GM21447 (cell line): ENCODE results near the gene SF3A2.
"Not testable (repeated sequence)": the region's sequence is repeated elsewhere in the genome, so short reads cannot be mapped to it uniquely, and the experiment has no call there.

Experiments
- ATAC-seq: cut with Tn5 transposase; IDR thresholded peaks from one replicate; pipeline ENCODE4 v1.9.1; 2021; ENCODE audit not compliant: unreplicated experiment

The SF3A2 gene

DNA sequence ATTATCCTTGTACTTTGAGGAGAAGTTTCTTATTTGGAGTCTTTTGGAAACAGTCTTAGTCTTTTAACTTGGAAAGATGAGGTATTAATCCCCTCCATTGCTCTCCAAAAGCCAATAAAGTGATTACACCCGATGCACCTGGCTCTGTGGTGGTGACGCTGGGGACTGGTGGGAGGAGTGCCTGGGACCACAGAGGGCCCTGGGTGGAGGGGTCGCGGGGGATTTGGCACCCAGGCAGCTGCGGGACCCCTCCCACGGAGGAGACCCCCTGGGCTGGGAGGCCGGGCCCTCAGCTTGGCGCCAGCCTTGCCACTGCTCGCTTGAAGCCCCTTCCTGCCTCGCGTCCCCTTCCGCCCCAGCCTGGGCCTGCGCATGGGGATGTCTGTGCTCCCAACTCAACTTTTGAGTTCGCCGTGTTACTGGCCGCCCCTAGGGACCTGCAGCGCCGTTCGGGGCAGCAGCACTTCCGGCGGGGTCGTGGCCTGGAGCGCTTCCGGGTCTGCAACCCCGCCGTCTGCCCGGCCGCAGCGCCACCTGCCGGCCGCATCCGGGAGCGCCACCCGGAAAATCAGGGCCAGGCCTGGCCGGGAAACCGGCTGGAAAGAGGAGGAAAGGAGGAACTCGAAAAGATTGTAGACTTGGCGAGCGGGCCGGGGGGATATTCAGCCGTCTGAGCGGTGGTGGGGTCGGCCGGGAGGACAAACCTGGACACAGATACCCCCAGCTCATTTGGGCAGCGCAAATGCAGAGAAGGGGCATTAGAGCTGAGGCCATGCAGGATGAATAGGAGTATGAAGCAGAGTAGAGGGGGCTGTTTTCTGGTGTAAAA lies 36.9 kb downstream of the SF3A2 start:
- peak; percentile 34 for ATAC-seq

DNA sequence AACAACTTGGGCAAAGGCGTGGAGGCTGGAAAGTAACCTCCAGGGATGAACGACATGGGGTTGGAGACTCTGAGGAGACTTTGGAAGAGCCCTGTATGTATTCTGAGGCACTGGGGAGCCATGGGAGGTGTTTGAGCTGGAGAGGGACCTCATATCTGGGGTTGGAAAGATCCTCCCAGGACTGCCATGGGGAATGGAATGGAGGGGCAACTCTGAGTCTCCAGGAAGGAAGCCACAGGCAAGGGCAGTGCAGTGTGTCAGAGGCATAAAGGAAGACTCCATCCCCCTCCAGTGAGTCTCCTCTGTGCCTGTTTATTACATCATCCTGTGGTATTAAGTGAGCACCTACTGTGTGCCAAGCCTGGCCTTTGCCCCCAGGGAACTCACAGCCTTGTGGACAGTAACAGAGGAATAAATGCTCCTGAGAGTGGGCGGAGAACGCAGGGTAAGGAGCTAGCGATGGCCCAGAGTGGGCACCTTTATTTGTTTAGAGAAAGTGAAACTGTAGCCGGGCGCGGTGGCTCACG lies 37.6 kb downstream of the SF3A2 start:
- ATAC-seq, result no peak

DNA sequence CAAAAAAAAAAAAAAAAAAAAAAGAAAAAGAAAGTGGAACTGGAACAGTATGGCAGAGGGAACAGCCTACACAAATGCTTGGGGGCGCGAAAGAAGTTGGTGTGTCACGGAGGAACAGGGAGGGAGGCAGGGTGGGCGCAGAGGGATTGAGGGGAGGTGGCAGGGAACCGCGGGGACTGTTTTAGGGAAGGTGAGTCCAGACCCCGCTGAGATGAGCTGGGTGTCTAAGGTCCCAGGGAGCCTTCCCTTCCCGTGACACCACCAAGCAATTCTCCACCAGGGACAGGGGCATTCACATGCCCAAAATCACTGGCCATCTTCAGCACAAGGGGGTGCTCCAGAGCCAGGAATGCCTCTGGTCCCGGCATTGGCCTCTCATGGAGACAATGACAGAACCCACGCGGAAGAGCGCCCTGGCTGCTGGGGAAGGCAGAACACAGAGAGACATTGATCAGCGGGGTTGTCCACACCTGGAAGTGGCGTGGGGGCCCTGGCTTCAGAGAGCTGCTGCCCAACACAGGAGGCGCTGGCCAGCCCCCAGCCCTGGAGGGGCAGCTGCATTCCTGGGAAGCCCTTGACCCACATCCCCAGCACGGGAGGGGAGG lies 38.4 kb downstream of the SF3A2 start:
- no peak for ATAC-seq

DNA sequence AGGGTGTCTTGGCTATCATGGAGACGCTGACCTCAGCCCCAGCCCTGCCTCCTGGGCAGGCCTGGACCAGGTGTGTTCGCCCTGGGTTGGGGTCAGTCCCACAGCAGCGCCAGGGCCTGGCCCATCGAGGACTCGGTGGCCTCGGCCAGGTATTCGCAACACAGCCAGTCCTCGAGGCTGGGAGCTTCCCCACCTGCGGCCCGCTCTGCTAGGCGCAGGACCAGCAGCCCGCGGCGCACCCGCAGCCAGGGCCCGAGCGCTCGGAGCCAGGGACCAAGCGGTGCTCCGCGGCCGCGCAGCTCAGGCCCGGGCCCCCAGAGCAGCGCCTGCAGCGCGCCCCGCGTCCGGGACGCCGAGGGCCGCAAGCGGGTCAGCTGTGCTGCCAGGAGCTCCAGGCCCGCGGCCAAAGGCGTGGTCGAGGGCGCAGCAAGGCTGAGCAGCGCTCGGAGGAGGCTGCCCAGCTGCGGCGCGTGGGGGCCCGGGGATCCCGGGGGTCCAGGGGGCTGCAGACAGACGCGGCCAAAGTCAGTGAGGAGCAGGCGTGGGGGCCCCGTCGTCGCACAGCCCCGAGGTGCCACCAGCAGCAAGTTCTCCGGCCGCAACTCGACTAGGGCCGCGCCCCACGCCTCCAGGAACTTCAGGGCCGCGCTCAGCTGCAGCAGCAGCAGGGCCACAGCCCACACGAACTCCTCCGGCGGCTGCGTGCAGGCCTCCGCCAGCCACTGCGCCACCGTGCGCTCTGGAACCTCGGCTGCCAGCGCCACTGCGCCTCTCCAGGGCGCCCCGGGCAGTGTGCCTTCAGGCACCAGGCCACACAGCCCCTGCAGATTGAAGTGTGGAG lies 39.2 kb downstream of the SF3A2 start:
- no peak for ATAC-seq

DNA sequence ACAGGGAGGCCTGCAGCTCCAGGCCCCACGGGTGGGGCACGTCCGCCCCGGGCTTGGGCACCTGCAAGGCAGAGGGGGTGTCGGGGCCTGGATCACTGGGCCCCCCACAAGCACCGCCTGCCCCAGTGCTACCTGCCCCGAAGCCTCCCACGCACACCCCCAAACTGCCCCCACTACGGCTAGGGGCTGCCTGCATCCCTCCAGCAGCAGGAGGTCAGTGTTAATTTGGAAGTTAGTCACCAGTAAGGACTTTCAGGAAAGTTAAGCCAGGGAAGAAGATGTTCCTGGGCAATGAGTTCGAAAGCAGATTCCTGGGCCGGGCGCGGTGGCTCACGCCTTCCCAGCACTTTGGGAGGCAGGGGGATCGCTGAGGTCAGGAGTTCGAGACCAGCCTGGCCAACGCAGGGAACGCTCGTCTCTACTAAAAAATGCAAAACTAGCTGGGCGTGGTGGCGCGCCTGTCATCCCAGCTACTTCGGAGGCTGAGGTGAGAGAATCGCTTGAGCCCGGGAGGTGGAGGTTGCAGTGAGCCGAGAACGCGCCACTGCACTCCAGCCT lies 39.9 kb downstream of the SF3A2 start:
- no peak for ATAC-seq

- no peak for ATAC-seq
Measured at GRCh38 chr19:2277138-2277537, 40.5 kb downstream of the SF3A2 start.

DNA sequence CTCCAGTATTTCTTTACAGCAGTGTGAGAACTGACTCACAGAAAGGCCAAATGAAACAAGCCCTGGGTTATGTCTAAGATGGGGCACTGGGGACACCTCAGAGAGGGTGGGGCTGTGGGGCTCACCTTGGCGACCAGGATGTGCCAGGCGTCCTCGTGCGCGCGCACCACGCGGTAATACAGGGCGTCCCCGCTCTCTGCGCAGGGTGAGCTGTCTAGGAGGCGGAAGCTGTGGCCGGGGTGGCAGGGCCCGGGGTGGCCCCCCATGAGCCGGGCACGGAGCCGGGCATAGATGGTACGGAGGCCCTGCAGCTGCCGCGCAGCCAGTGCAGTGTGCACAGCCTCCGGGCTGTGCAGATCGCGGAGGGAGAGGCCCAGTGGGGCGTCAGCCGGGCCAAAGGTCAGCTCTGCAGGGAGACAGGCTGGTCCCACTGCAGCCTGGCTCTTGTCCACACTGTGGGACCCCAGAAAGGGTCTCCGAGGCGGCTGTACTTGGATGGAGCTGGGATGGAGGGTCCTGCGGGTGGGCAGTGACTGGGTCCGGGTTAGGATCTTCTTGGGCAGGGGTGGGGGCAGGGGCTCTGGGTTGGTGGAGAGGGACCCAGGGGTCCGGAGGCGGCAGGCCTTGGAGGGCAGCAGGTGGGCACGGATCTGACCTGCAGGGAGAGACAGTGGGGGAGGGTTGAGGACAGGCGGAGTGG lies 42.0 kb downstream of the SF3A2 start:
- ATAC-seq, result no peak

GRCh38 chr19:2280633-2281264 lies 44.1 kb downstream of the SF3A2 start:
- ATAC-seq, result no peak

DNA sequence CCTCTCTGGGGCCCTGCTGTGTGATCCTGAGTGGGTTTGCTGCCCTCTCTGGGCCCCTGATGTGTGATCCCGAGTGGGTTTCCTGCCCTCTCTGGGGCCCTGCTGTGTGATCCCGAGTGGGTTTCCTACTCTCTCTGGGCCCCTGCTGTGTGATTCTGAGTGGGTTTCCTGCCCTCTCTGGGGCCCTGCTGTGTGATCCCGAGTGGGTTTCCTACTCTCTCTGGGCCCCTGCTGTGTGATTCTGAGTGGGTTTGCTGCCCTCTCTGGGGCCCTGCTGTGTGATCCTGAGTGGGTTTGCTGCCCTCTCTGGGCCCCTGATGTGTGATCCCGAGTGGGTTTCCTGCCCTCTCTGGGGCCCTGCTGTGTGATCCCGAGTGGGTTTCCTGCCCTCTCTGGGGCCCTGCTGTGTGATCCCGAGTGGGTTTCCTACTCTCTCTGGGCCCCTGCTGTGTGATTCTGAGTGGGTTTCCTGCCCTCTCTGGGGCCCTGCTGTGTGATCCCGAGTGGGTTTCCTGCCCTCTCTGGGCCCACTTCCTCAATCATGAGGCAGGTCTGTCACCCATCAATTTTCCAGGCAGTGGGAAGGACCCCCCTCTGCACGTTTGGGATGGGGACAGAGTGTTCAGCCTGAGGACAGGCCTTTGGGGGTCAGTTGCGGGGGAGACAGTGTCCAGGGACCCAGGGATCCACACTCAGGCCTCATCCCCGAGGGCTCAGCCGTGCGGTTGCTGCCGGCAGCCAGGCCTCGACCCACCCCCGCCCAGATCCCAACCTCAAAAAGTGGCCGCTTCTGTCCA lies 44.8 kb downstream of the SF3A2 start:
- ATAC-seq, result not testable (repeated sequence)

- no peak for ATAC-seq
Measured at GRCh38 chr19:2282062-2282861, 45.6 kb downstream of the SF3A2 start, which contains the start of gene PEAK3. TSS of gene PEAK3 (minus strand) at chr19:2282175. CDS start at chr19:2280931, 1,244 bp downstream.

DNA sequence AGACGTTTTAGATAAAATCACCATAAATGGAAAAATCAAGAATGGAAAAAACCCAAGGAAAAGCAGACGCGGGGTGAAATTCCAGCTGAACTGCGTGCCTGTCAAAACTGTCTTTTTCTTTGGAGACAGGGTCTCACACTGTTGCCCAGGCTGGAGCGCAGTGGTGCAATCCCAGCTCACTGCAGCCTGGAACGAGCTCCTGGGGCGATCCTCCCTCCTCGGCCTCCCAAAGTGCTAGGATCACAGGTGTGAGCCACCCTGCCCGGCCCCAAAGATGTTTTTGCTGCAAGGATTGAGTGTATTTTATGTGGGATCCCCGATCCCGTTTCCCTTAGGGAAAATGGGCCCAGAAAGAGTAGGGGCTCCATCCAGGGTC lies 46.2 kb downstream of the SF3A2 start:
- no peak for ATAC-seq

DNA sequence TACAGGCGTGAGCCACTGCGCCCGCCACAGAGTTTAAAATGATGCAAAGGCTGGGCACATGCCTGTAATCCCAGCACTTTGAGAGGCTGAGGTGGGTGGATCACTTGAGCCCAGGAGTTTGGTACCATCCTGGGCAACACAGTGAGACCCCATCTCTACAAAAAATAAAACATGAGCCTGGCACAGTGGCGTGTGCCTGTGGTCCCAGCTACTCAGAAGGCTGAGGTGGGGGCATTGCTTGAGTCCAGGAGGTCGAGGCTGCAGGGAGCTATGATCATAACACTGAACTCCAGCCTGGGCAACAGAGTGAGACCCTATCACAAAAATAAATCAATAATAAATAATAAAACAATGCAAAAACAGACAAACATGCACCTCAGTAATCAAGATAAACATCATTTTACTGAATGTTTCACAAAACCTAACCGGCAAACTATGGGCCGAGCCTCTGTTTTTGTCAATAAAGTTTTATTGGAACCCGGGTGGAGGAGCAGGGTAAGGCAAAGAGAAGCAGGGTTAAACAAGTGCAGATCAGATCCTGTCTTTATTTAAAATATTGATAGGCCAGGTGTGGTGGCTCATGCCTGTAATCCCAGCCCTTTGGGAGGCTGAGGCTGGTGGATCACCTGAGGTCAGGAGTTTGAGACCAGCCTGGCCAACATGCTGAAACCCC lies 47.3 kb downstream of the SF3A2 start:
- no peak for ATAC-seq

DNA sequence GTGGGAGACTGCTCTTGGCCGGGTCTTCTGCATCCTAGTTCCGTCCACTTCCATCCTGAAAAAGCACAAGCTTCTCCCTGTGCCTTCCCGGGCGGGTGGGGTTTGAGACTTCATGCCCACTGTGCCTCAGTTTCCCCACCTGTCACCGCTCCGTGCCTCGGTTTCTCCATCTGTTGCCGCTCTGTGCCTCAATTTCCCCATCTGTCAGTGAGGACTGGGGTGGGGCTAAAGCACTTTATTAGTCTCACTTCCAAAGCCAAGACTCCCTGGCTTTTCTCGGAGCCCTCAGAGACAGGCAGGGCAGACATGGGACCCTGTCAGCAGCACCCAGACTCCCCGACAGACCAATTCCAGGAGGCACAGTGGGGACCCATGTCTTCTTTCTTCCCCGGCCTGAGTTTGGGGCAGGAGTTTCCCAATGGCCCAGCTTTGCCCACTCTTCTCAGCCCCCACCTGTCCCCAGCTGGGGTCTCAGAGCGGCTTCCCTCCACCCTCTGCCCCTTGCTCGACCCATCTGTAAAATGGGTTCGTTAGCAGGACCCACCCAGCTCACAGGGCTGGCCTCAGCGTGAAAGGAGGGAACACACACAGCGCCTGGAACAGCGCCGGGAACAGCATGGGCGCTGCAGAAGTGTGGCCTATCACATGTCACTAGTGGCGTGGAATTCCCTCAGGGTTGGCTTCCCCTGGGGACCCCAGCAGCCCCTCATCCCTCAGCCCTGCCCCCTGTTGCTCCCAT lies 49.9 kb downstream of the SF3A2 start:
- no peak for ATAC-seq

DNA sequence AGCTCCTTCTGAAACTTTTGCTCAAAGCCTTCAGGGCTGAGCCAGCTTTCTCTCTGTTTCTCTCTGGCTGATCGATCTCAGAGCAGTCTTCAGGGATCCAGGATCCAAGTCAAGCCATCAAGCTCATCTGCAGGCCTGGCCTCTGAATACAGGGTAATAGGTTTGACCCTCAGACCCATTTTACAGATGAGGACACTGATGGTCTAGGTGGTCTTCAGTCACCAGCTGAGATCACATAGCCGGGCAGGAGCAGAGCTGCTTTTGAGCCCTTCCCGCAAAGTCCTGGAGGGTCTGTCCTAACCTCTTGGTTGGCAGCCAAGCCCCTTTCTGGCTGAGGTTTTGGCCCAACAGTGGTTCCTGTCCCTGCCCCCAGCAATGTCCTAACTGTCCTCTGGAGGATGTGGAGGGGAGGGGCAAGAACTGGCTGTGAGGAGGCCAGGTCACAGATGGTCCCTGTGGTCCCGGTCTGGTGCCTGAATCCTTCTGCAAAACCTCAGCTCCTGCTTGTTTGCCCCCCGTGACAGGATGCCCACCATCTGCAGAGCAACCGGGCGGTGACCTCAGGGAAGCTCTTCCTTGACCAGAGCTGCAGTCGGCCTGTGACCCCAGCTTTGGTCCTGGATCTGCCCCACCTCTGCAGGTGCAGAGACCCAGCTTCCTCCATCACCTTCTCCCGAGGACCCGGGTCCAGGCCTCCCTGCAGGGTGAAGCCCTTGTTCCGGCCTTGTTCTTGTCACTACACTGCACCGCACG lies 51.1 kb downstream of the SF3A2 start:
- no peak for ATAC-seq

GRCh38 chr19:2288338-2288817 lies 51.8 kb downstream of the SF3A2 start:
- no peak for ATAC-seq
